HFFc6 (cell line): ENCODE results near the gene DUSP16. TPM values are rescaled to one million over a fixed set of nuclear protein-coding genes. Genes with fewer than 3 reads are reported as not detected.
"Not testable (repeated sequence)": the region's sequence is repeated elsewhere in the genome, so short reads cannot be mapped to it uniquely, and the experiment has no call there.

Source experiments
- DNase-seq: peaks from one replicate; pipeline ENCODE4 v3.0.0-alpha.2; 2018
- H3K27ac Mint-ChIP-seq: 2 replicates; pipeline ENCODE4 v1.8.0; 2020; ENCODE audit warnings: mild to moderate bottlenecking, mixed read lengths
- H3K27me3 Mint-ChIP-seq: 2 replicates; pipeline ENCODE4 v1.8.0; 2021; ENCODE audit warnings: mild to moderate bottlenecking, moderate library complexity, mixed read lengths; ENCODE audit not compliant: insufficient read depth
- H3K36me3 Mint-ChIP-seq: 2 replicates; pipeline ENCODE4 v1.8.0; 2021; ENCODE audit warnings: low read depth, mixed read lengths
- H3K4me1 Mint-ChIP-seq: 2 replicates; pipeline ENCODE4 v1.8.0; 2020; ENCODE audit warnings: low read depth, mixed read lengths
- H3K4me3 Mint-ChIP-seq: 2 replicates; pipeline ENCODE4 v1.8.0; 2020; ENCODE audit warnings: mild to moderate bottlenecking, moderate library complexity, mixed read lengths
- H3K9me3 Mint-ChIP-seq: 2 replicates; pipeline ENCODE4 v1.8.0; 2020; ENCODE audit warnings: mild to moderate bottlenecking, mixed read lengths
- total RNA-seq, 6 experiments: library from RNA; stranded (reverse); fragmentation: NEBNext Ultra II Directional; extraction: Animal tissue kit (Norgen Biotek cat#: 25700); gene quantifications; 2 replicates in 1 of 6; 3 replicates in 5 of 6; pipeline ENCODE4 v1.2.3, GENCODE V29; 2021
- TF ChIP-seq, protein P1 (sequence below): fragments of 200-600 bp; sonication (generic); IDR thresholded peaks from 2 replicates; pipeline ENCODE4 v1.5.0; 2021; ENCODE audit warnings: antibody characterized with exemption, mild to moderate bottlenecking

Gene DUSP16
- total RNA-seq, 6 experiments from 2014 or later = 5.9 to 8.9 (median 7.4) TPM

DNA sequence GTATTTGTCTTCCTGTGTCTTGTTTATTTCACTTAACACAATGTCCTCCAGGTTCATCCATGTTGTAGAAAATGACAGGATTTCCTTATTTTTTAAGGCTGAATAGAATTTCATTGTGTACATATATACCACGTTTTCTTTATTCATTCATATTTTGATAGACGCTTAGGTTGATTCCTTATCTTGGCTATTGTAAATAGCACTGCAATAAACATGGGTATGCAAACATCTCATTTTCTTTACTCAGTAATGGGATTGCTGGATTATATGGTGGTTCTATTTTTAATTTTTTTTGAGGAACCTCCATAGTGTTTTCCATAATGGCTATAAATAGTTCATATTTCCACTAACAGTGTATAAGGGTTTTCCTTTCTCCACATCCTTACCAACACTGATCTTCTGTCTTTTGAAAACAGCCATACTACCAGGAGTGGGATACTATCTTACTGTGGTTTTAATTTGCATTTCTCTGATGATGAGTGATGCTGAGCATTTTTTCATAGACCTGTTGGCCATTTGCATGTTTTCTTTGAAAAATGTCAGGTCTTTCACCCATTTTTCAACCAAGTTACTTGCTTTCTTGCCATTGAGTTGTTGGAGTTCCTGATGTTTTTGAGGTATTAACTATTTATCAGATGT, 32.8 kb downstream of the DUSP16 start:
- TF ChIP-seq, protein P1, sequence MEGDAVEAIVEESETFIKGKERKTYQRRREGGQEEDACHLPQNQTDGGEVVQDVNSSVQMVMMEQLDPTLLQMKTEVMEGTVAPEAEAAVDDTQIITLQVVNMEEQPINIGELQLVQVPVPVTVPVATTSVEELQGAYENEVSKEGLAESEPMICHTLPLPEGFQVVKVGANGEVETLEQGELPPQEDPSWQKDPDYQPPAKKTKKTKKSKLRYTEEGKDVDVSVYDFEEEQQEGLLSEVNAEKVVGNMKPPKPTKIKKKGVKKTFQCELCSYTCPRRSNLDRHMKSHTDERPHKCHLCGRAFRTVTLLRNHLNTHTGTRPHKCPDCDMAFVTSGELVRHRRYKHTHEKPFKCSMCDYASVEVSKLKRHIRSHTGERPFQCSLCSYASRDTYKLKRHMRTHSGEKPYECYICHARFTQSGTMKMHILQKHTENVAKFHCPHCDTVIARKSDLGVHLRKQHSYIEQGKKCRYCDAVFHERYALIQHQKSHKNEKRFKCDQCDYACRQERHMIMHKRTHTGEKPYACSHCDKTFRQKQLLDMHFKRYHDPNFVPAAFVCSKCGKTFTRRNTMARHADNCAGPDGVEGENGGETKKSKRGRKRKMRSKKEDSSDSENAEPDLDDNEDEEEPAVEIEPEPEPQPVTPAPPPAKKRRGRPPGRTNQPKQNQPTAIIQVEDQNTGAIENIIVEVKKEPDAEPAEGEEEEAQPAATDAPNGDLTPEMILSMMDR = no peak
- Mint-ChIP-seq H3K4me1 (no peaks in the 10 kb centered on the region), H3K27me3 (no peaks in the 10 kb centered on the region), H3K4me3 (no peak overlapping the region), H3K36me3 (no peaks in the 10 kb centered on the region), H3K9me3 (no peaks in the 10 kb centered on the region), H3K27ac (no peak overlapping the region)
- no peak for DNase-seq

DNA sequence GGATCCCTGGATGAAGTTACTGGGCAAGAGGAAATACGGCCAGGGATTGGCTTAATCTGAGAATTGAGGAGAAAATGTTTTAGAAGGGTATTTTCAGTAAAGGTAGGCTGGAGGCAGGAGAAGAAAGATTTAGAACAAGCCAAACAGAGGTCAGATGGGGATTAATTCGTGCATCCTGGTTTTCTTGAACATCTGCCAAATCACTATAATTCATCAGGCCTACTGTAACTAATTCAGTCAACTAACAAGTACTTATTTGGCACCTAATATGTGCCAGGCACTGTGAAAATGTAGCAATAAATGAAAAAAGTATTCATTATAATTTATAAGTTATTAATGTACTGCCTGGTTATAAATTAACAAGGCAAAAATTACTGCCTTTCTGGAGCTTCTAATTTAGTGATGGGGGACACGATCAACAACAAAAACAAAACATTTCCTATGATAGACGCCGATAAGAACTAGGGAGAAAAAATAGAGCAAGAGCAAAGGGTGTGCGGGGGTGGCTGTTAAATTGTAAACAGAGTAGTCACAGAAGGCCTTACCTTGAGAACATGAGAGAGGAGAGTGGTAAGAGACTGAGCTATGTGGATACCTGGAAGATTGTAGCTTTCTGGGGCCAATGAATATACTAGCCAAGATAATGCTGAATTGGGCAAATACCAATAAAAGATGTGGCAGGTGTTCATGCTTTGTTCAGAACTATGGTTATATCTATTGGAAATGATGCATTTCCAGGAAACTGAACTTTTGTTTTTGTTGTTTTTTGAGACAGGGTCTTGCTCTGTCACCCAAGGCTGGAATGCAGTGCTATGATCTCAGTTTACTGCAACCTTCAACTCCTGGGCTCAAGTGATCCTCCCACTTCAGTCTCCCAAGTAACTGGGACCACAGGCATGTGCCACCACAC, 34.0 kb downstream of the DUSP16 start:
- DNase-seq = no peak
- no peaks in the 10 kb centered on the region for H3K36me3 Mint-ChIP-seq
- no peak overlapping the region for H3K4me3 Mint-ChIP-seq
- TF ChIP-seq, protein P1 = no peak
- no peaks in the 10 kb centered on the region for H3K27me3 Mint-ChIP-seq
- H3K4me1 Mint-ChIP-seq = no peaks in the 10 kb centered on the region
- H3K9me3 Mint-ChIP-seq = no peaks in the 10 kb centered on the region
- H3K27ac Mint-ChIP-seq = no peak overlapping the region

DNA sequence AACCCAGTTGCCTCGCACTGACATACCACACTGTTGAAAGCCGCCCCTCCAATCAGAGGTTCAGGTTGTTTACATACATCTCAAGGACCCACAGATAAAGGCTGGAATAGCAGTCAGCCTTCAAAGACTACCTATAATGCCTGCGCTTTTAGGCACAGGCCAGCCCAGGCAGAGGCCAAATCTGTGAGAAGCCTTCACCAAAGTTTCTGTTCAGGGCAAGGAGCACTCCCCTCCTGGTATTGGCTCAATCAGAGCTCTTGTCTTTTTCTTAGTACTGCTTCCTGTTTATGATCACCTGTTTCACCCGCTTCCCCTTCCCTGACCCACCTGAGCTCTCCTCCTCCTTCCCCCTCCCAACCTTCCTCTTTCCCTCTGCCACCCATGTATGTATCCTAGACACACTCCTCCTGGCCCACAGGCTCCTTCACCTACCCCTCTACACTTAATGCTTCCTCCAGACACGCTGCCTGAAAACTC, 34.8 kb downstream of the DUSP16 start:
- Mint-ChIP-seq H3K27me3 (no peaks in the 10 kb centered on the region), H3K36me3 (no peaks in the 10 kb centered on the region), H3K27ac (no peak overlapping the region), H3K9me3 (no peaks in the 10 kb centered on the region), H3K4me3 (no peak overlapping the region), H3K4me1 (no peaks in the 10 kb centered on the region)
- TF ChIP-seq, protein P1 = no peak
- no peak for DNase-seq

DNA sequence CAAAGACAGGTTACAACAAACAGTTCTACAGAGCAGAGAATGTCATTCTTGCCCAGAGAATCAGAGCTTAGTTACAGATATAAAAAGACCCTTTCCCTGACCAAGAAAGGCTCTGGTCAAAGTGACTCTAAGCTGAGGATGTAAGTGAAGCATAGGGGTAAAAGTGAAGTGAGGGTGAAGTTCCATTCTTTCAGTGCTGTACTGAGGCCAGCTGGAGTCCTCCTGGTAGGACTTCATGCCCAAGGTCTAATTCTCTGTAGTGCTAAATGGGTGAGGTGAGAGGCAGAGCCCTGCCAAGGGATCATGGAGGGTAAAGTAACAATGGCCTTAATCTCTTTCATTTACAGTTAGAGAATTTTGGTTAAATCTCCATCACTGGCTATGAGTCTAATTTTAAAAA, 38.5 kb downstream of the DUSP16 start:
- no peak overlapping the region for H3K27ac Mint-ChIP-seq
- H3K4me1 Mint-ChIP-seq = no peaks in the 10 kb centered on the region; the same call in 1 of the 2 replicates
- H3K4me3 Mint-ChIP-seq = no peak overlapping the region
- TF ChIP-seq, protein P1 = no peak
- no peaks in the 10 kb centered on the region for H3K27me3 Mint-ChIP-seq
- H3K36me3 Mint-ChIP-seq = no peaks in the 10 kb centered on the region
- no peak for DNase-seq
- H3K9me3 Mint-ChIP-seq = no peaks in the 10 kb centered on the region

DNA sequence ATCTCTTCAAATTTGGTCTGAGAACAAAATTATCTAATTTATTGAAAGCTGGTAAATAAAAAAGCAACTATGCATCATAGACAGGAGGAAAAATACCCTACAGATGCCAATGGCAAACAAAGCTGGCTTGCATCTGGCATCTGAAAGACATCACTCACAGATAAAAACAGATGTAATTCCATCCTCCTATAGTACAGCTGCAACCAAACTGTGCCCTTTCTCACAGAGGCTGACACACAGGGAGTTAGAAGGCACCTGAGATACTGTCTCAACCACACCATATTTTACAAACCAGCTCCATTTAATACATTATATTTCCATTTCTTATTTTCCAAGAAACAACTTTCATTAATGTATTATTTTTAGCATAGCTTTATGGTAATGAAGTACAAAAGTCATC, 39.4 kb downstream of the DUSP16 start:
- no peaks in the 10 kb centered on the region for H3K36me3 Mint-ChIP-seq
- no peaks in the 10 kb centered on the region for H3K27me3 Mint-ChIP-seq
- H3K27ac Mint-ChIP-seq = no peak overlapping the region
- no peak overlapping the region for H3K4me3 Mint-ChIP-seq
- peaks cover 7% of the 10 kb centered on the region for H3K4me1 Mint-ChIP-seq
- H3K9me3 Mint-ChIP-seq = no peaks in the 10 kb centered on the region
- TF ChIP-seq, protein P1 = no peak
- DNase-seq = no peak

DNA sequence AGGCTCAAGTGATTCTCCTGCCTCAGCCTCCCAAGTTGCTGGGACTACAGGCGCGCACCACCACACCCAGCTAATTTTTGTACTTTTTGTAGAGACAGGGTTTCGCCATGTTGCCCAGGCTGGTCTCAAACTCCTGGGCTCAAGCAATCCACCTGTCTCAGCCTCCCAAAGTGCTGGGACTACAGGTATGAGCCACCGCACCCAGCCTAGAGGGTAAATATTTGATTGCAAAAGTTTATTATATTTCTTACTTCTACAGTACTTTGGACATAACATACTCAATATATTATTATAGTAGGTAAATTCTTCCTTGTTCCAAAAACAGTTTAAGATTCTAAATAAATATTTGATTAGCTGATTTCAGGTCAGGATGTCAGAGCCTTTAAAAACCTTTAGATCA, 40.0 kb downstream of the DUSP16 start:
- H3K27me3 Mint-ChIP-seq, H3K9me3 Mint-ChIP-seq, H3K27ac Mint-ChIP-seq: not testable (repeated sequence)

More for the DNA sequence above, 40.0 kb downstream of the DUSP16 start:
- DNase-seq, H3K4me1 Mint-ChIP-seq, H3K4me3 Mint-ChIP-seq, H3K36me3 Mint-ChIP-seq: not testable (repeated sequence)
